ENCODE results near the gene IPO11. TPM values are rescaled to one million over a fixed set of nuclear protein-coding genes. Genes with fewer than 3 reads are reported as not detected.
"Not testable (repeated sequence)": the region's sequence is repeated elsewhere in the genome, so short reads cannot be mapped to it uniquely, and the experiment has no call there.

The IPO11 gene
- total RNA-seq, 1 donor from 2014 or later, result 11.8 TPM

GRCh38 chr5:62514510-62515119, 102.1 kb downstream of the IPO11 start:
- H3K4me1 ChIP-seq, result no peaks in the 10 kb centered on the region
- H3K4me3 ChIP-seq, result no peak overlapping the region
- DNase-seq (ENCODE audit: low spot score in 2 of 2), result no peak
- no peaks in the 10 kb centered on the region for H3K27me3 ChIP-seq
- intact Hi-C loops (cut with DNase I), result no loop called here
- no peak for TF ChIP-seq CTCF (IDR thresholded peaks at IDR 0.05)
- peaks cover 0 to 3% of the 10 kb centered on the region in 2 donors for H3K36me3 ChIP-seq
- no peak overlapping the region for H3K27ac ChIP-seq
- H3K9me3 ChIP-seq, result no peaks in the 10 kb centered on the region

- DNase-seq (ENCODE audit: low spot score in 2 of 2); H3K9me3 ChIP-seq; H3K4me3 ChIP-seq; intact Hi-C loops (cut with DNase I); H3K27ac ChIP-seq; H3K36me3 ChIP-seq; H3K4me1 ChIP-seq; H3K27me3 ChIP-seq: not testable (repeated sequence)
Observed at GRCh38 chr5:62520812-62521211, 108.2 kb downstream of the IPO11 start.

GRCh38 chr5:62521319-62521718, 108.8 kb downstream of the IPO11 start:
- intact Hi-C loops (cut with DNase I), result no loop called here
- no peak for DNase-seq (ENCODE audit: low spot score in 2 of 2)
- Histone ChIP-seq H3K27me3 (no peaks in the 10 kb centered on the region), H3K4me1 (no peaks in the 10 kb centered on the region), H3K4me3 (no peak overlapping the region), H3K27ac (no peak overlapping the region), H3K9me3 (no peaks in the 10 kb centered on the region), H3K36me3 (peaks cover 0 to 6% of the 10 kb centered on the region in 2 donors)
- no peak for TF ChIP-seq CTCF (IDR thresholded peaks at IDR 0.05)

- no peak for DNase-seq (ENCODE audit: low spot score in 2 of 2)
- Histone ChIP-seq H3K9me3 (no peaks in the 10 kb centered on the region), H3K36me3 (peaks cover 0 to 3% of the 10 kb centered on the region in 2 donors), H3K27me3 (no peaks in the 10 kb centered on the region), H3K27ac (no peak overlapping the region), H3K4me1 (no peaks in the 10 kb centered on the region), H3K4me3 (no peak overlapping the region)
- intact Hi-C loops (cut with DNase I), result no loop called here
- no peak for TF ChIP-seq CTCF (IDR thresholded peaks at IDR 0.05)
Observed at GRCh38 chr5:62522811-62523210, 110.2 kb downstream of the IPO11 start.

- no peak for DNase-seq (ENCODE audit: low spot score in 2 of 2)
- H3K27ac ChIP-seq, result no peak overlapping the region
- H3K4me1 ChIP-seq, result no peaks in the 10 kb centered on the region
- H3K4me3 ChIP-seq, result no peak overlapping the region
- intact Hi-C loops (cut with DNase I), result no loop called here
- no peaks in the 10 kb centered on the region for H3K9me3 ChIP-seq
- no peaks in the 10 kb centered on the region for H3K27me3 ChIP-seq
- peaks cover 0 to 27% of the 10 kb centered on the region in 2 donors for H3K36me3 ChIP-seq
- TF ChIP-seq CTCF (IDR thresholded peaks at IDR 0.05), result no peak
Observed at GRCh38 chr5:62533597-62533996, 121.0 kb downstream of the IPO11 start.

- Histone ChIP-seq H3K9me3 (no peaks in the 10 kb centered on the region), H3K4me3 (no peak overlapping the region), H3K4me1 (no peaks in the 10 kb centered on the region), H3K27me3 (no peaks in the 10 kb centered on the region), H3K27ac (no peak overlapping the region), H3K36me3 (peaks cover 0 to 27% of the 10 kb centered on the region in 2 donors)
- intact Hi-C loops (cut with DNase I), result no loop called here
- no peak for DNase-seq (ENCODE audit: low spot score in 2 of 2)
- TF ChIP-seq CTCF (IDR thresholded peaks at IDR 0.05), result no peak
Observed at GRCh38 chr5:62534461-62535236, 122.1 kb downstream of the IPO11 start.
